Suprapubic skin (tissue), 4 donors: ENCODE measurements around the gene FHOD3. TPM values are rescaled to one million over a fixed set of nuclear protein-coding genes. Genes with fewer than 3 reads are reported as not detected.

Experiments
- DNase-seq, 2 donors: peaks; one replicate each; pipeline ENCODE4 v3.0.0-alpha.2; 2019; ENCODE audit warnings: low spot score in 2 of 2
- H3K27ac ChIP-seq: fragments of 200-600 bp; sonication (generic); one replicate; pipeline ENCODE4 v1.5.1; 2019
- H3K27me3 ChIP-seq: fragments of 200-600 bp; sonication (generic); one replicate; pipeline ENCODE4 v1.5.1; 2019
- H3K36me3 ChIP-seq: fragments of 200-600 bp; sonication (generic); one replicate; pipeline ENCODE4 v1.5.1; 2019
- H3K4me1 ChIP-seq: fragments of 200-600 bp; sonication (generic); one replicate; pipeline ENCODE4 v1.5.1; 2019
- H3K4me3 ChIP-seq: fragments of 200-600 bp; sonication (generic); one replicate; pipeline ENCODE4 v1.5.1; 2019; ENCODE audit warnings: mild to moderate bottlenecking
- H3K9me3 ChIP-seq: fragments of 200-600 bp; sonication (generic); one replicate; pipeline ENCODE4 v1.5.1; 2019
- CTCF ChIP-seq, 2 donors: fragments of 200-600 bp in 1 of 2; fragments of 450-650 bp in 1 of 2; sonication (generic) in 1 of 2; IDR thresholded peaks; one replicate each; pipeline ENCODE4 v1.5.1; 2016 to 2019; ENCODE audit warnings: antibody characterized with exemption in 2 of 2, mild to moderate bottlenecking in 1 of 2, moderate library complexity in 1 of 2
- EP300 ChIP-seq: sonication (generic); formaldehyde crosslinking; IDR thresholded peaks from one replicate; pipeline ENCODE4 v1.6.1; 2017; ENCODE audit warnings: antibody characterized with exemption
- POLR2A ChIP-seq, 2 donors: fragments of 450-650 bp; IDR thresholded peaks; one replicate each; pipeline ENCODE4 v1.6.1; 2017; ENCODE audit warnings: antibody characterized with exemption in 2 of 2, mild to moderate bottlenecking in 2 of 2, moderate library complexity in 2 of 2
- POLR2AphosphoS5 ChIP-seq, 3 donors: sonication (generic); formaldehyde crosslinking; IDR thresholded peaks; one replicate each; pipeline ENCODE4 v1.6.1; 2017; ENCODE audit warnings: antibody characterized with exemption in 3 of 3
- WGBS: methylation state at CpG from one replicate; pipeline ENCODE4 v1.1.5; 2018; 5-methylcytosine and 5-hydroxymethylcytosine counted together
- total RNA-seq, 4 donors: library from RNA; depleted of rRNA; stranded (reverse); fragments of >200 nt; gene quantifications; one replicate each; pipeline ENCODE4 v1.1.0, GENCODE V29; 2016

FHOD3 gene
- total RNA-seq, 4 donors from 2014 or later: 5.8 to 18.7 (median 15.5) TPM

- Histone ChIP-seq H3K4me3 (no peak overlapping the region), H3K27me3 (no peaks in the 10 kb centered on the region), H3K4me1 (no peaks in the 10 kb centered on the region), H3K9me3 (peaks cover 3% of the 10 kb centered on the region), H3K36me3 (no peaks in the 10 kb centered on the region), H3K27ac (no peak overlapping the region)
- TF ChIP-seq POLR2AphosphoS5 (IDR thresholded peaks at IDR 0.05) (no peak), EP300 (no peak), POLR2A (IDR thresholded peaks at IDR 0.05) (no peak), CTCF (IDR thresholded peaks at IDR 0.05) (no peak)
- WGBS: 91% methylated on average over 2 of the region's 2 CpGs
- no peak for DNase-seq
Measured at GRCh38 chr18:36364911-36365624, 67.6 kb downstream of the FHOD3 start.

GRCh38 chr18:36365836-36366775 lies 68.6 kb downstream of the FHOD3 start:
- H3K27me3 ChIP-seq: no peaks in the 10 kb centered on the region
- WGBS: 81% methylated on average over 7 of the region's 7 CpGs
- no peaks in the 10 kb centered on the region for H3K4me1 ChIP-seq
- H3K4me3 ChIP-seq: no peak overlapping the region
- no peak overlapping the region for H3K27ac ChIP-seq
- peaks cover 3% of the 10 kb centered on the region for H3K9me3 ChIP-seq
- TF ChIP-seq CTCF (IDR thresholded peaks at IDR 0.05) (no peak), POLR2AphosphoS5 (IDR thresholded peaks at IDR 0.05) (no peak), EP300 (no peak), POLR2A (IDR thresholded peaks at IDR 0.05) (no peak)
- H3K36me3 ChIP-seq: no peaks in the 10 kb centered on the region
- no peak for DNase-seq

- Histone ChIP-seq H3K36me3 (no peaks in the 10 kb centered on the region), H3K4me3 (no peak overlapping the region), H3K4me1 (no peaks in the 10 kb centered on the region), H3K27ac (no peak overlapping the region), H3K27me3 (no peaks in the 10 kb centered on the region), H3K9me3 (peaks cover 3% of the 10 kb centered on the region)
- WGBS: 75% methylated on average over 8 of the region's 8 CpGs
- no peak for DNase-seq
- TF ChIP-seq POLR2AphosphoS5 (IDR thresholded peaks at IDR 0.05) (no peak), CTCF (IDR thresholded peaks at IDR 0.05) (no peak), EP300 (no peak), POLR2A (IDR thresholded peaks at IDR 0.05) (no peak)
Measured at GRCh38 chr18:36366994-36367839, 69.7 kb downstream of the FHOD3 start.

GRCh38 chr18:36368889-36369288 lies 71.4 kb downstream of the FHOD3 start:
- 79% methylated on average over 3 of the region's 3 CpGs for WGBS

More at GRCh38 chr18:36368889-36369288, 71.4 kb downstream of the FHOD3 start:
- TF ChIP-seq CTCF (IDR thresholded peaks at IDR 0.05) (no peak), POLR2AphosphoS5 (IDR thresholded peaks at IDR 0.05) (no peak)
- no peak overlapping the region for H3K4me3 ChIP-seq
- H3K36me3 ChIP-seq: no peaks in the 10 kb centered on the region
- H3K27ac ChIP-seq: no peak overlapping the region
- H3K4me1 ChIP-seq: no peaks in the 10 kb centered on the region
- H3K27me3 ChIP-seq: no peaks in the 10 kb centered on the region
- H3K9me3 ChIP-seq: no peaks in the 10 kb centered on the region
- DNase-seq: no peak
